SJSA1 (cell line): ENCODE measurements around the gene SIMC1. TPM values are rescaled to one million over a fixed set of nuclear protein-coding genes. Genes with fewer than 3 reads are reported as not detected.
"Not testable (repeated sequence)": the region's sequence is repeated elsewhere in the genome, so short reads cannot be mapped to it uniquely, and the experiment has no call there.

Experiments
- DNase-seq, 2 experiments: peaks; one replicate each; pipeline ENCODE4 v3.0.0-alpha.2; 2015 to 2020; ENCODE audit warnings: low spot score in 2 of 2, low read depth in 1 of 2
- H3K27ac ChIP-seq: fragments of 250-450 bp; sonication (Bioruptor Pico); 2 replicates; pipeline ENCODE4 v1.5.1; 2020; ENCODE audit warnings: mild to moderate bottlenecking, moderate library complexity
- H3K27me3 ChIP-seq: fragments of 250-450 bp; sonication (Bioruptor Pico); replicated peaks from 2 replicates; pipeline ENCODE4 v1.5.1; 2020; ENCODE audit warnings: mild to moderate bottlenecking, moderate library complexity
- H3K36me3 ChIP-seq: fragments of 250-450 bp; sonication (Bioruptor Pico); 2 replicates; pipeline ENCODE4 v1.5.1; 2020; ENCODE audit warnings: mild to moderate bottlenecking
- H3K4me1 ChIP-seq: fragments of 250-450 bp; sonication (Bioruptor Pico); replicated peaks from 2 replicates; pipeline ENCODE4 v1.6.1; 2021; ENCODE audit warnings: mild to moderate bottlenecking
- H3K4me3 ChIP-seq: fragments of 250-450 bp; sonication (Bioruptor Pico); 2 replicates; pipeline ENCODE4 v1.5.1; 2020; ENCODE audit warnings: mild to moderate bottlenecking
- H3K9me3 ChIP-seq: fragments of 250-450 bp; sonication (Bioruptor Pico); replicated peaks from 2 replicates; pipeline ENCODE4 v1.5.1; 2020; ENCODE audit warnings: mild to moderate bottlenecking
- total RNA-seq: library from RNA; depleted of rRNA; stranded (reverse); fragments of >200 nt; shearing (Covaris generic); gene quantifications from 2 replicates; pipeline ENCODE4 v1.2.3, GENCODE V29; 2014

Gene SIMC1
- total RNA-seq, 1 experiment from 2014 or later, result 5.2 TPM

DNA sequence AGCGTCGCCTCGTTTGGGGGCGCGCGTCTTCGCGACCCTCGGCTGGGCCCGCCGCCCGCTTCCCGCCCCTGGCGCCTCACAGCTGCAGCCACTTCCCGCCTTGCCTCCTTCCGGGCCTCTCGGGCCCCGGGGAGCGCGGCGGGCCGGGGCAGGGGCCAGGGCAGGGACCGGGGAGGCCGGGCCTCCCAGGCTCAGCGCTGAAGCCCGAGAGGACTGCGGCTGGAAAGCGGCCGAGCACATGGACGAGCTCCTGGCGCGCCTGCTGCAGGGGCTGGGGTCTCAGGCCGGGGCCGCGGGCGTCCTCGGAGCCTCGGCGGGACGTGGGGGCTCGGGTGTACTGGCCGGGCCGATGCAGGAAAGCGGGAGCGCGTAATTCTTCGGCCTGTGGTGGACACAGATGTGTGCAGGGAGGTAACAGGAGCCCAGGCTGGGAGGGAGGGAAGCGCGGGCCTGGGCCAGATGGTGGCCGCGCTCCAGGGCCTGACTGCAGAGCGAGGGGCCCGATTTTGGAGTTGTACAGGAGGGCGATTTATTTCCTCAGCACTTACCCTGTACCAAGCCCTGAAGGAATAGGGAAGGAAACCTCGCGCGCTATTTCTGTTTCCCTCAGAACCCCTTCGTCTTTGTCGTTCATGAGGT lies 540 bp downstream of the SIMC1 start:
- not testable (repeated sequence) for H3K4me3 ChIP-seq, H3K4me1 ChIP-seq, H3K27me3 ChIP-seq

DNA sequence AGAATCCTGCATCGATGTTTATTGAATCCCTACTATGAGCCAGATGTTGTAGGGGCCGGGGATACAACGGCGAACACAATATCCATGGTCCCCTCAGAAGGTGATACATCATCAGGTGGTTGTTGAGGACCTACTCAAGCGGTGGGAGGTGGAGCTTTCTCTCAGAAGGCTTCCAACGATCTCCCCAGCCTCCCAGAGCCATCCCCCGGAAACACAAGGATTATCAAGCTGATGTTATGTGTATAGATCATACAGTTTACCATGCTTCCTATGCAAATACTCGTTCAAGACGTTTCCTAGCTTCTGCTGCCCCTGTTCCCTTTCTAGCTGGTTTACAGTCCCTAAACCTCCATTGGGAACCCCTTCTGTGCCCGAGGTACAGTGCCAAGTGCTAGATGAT lies 1.1 kb downstream of the SIMC1 start:
- H3K27me3 ChIP-seq, DNase-seq, H3K9me3 ChIP-seq, H3K4me3 ChIP-seq, H3K36me3 ChIP-seq, H3K27ac ChIP-seq, H3K4me1 ChIP-seq: not testable (repeated sequence)

More for the DNA sequence above, 540 bp downstream of the SIMC1 start:
- DNase-seq, H3K9me3 ChIP-seq, H3K36me3 ChIP-seq, H3K27ac ChIP-seq: not testable (repeated sequence)

DNA sequence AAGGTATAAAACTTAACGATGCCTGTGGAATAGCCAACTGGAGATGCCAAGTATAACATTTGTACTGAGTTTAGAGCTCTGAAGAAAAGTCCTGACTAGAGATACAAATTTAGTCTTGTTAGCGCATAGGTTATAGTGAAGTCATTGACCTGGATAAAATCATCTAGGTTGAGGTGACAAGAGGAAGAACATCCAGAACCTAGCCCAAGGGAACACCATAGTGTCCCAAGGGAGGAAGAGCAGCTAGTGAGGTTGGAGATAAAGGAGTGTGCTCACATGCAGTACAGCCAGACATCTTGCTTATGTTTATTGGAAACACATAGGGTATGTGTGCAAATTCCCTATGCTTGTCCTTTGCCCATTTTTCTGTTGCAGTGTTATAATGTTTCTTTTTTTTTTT lies 6.1 kb downstream of the SIMC1 start:
- H3K4me1 ChIP-seq, H3K27me3 ChIP-seq, H3K36me3 ChIP-seq, H3K27ac ChIP-seq, DNase-seq, H3K9me3 ChIP-seq, H3K4me3 ChIP-seq: not testable (repeated sequence)

DNA sequence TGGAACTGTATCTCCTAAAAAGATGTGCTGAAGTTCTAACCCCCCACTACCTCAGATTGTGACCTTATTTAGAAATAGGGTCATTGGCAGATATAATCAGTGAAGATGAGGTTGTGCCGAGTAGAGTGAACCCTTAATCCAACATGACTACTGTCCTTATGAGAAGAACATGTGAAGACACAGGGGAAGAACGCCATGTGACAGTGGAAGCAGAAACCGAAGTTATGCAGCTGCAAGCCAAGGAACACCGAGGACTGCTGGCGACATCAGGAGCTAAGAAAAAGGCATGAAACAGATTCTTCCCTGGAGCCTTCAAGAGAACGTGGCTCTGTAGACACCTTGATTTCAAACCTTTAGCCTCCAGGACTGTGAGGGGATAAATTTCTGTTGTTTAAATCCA lies 6.8 kb downstream of the SIMC1 start:
- H3K27ac ChIP-seq, H3K4me3 ChIP-seq, H3K27me3 ChIP-seq, H3K4me1 ChIP-seq, DNase-seq, H3K9me3 ChIP-seq, H3K36me3 ChIP-seq: not testable (repeated sequence)

DNA sequence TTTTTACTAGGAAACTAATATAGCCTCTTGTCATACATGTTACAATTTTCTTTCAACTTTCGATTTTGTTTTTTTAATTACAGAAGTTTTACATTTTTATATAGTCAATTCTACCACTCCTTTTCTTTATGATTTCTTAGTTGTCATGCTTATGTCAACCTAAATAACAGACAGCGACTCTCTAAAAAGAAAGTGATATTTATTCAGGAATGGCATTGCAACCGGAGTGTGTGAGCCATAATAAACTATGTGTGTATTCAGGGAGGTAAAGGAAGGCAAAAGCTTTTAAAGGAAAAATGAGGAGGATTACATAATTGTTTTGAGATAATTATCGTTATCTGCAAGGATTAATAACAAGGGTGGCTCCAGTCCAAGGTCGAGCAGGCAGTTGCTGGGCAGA lies 7.3 kb downstream of the SIMC1 start:
- not testable (repeated sequence) for H3K27me3 ChIP-seq

DNA sequence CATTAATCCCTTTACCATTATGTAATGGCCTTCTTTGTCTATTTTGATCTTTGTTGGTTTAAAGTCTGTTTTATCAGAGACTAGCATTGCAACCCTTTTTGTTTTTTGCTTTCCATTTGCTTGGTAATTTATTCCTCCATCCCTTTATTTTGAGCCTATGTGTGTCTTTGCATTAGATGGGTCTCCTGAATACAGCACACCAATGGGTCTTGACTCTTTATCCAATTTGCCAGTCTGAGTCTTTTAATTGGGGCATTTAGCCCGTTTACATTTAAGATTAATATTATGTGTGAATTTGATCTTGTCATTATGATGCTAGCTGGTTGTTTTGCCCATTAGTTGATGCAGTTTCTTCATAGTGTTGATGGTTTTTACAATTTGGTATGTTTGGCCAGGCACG lies 12.5 kb downstream of the SIMC1 start:
- H3K27me3 ChIP-seq, H3K9me3 ChIP-seq, H3K4me3 ChIP-seq, H3K4me1 ChIP-seq, H3K36me3 ChIP-seq, H3K27ac ChIP-seq, DNase-seq: not testable (repeated sequence)

More for the DNA sequence above, 7.3 kb downstream of the SIMC1 start:
- not testable (repeated sequence) for H3K4me1 ChIP-seq, H3K36me3 ChIP-seq, H3K27ac ChIP-seq, H3K9me3 ChIP-seq, H3K4me3 ChIP-seq, DNase-seq

DNA sequence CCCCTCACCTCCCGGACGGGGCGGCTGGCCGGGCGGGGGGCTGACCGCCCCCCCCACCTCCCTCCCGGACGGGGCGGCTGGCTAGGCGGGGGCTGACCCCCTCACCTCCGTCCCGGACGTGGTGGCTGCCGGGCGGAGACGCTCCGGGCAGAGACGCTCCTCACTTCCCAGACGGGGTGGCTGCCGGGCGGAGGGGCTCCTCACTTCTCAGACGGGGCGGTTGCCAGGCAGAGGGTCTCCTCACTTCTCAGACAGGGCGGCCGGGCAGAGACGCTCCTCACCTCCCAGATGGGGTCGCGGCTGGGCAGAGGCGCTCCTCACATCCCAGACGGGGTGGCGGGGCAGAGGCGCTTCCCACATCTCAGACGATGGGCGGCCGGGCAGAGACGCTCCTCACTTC lies 13.9 kb downstream of the SIMC1 start:
- not testable (repeated sequence) for H3K9me3 ChIP-seq, H3K27ac ChIP-seq, H3K27me3 ChIP-seq, H3K4me3 ChIP-seq, H3K36me3 ChIP-seq, DNase-seq, H3K4me1 ChIP-seq

DNA sequence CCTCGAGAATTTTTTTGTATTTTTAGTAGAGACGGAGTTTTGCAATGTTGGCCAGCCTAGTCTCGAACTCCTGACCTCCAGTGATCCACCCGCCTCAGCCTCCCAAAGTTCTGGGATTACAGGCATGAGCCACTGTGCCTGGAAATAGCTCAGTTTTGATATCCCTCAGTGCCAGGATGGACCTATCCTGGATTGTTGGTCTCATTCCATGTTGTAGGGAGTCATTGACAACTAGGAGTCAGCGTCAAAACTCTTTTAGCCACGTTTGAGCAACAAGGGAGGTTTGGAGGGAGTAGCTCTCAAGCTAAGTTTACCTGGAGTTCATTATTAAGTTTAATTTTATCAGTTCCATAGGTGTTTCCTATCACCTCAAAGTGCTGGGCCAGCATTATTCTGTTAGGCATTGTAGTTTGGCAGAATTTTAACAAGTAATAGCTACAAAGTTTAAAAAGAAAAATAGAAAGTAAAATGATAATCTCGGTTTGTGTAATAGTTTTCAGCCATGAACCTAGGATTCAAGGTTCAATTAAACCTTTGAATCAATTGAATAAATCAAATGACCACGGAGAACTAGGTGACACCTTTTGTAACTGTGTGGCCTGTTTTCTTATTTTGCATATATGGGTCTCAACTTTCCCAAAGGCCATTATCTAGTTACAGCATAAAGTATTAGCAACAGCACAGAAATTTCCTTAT lies 15.3 kb downstream of the SIMC1 start:
- not testable (repeated sequence) for H3K4me3 ChIP-seq, H3K4me1 ChIP-seq, H3K27me3 ChIP-seq, H3K27ac ChIP-seq, H3K36me3 ChIP-seq, H3K9me3 ChIP-seq, DNase-seq

DNA sequence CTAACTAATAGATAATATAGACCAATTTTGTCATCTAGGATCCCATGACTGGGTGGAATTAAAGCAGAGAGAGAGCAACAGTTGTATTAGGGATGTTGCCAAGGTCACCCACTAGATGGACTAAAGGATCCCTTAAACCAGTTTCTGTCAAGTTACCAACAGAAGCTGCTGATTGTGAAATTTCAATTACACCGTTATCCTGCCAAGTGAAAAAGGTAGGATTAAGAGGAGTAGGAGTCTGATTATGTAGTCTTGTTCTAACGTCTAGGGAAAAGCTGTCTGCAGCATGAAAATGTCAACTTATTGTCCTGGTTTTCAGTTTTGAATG lies 15.8 kb downstream of the SIMC1 start:
- H3K27ac ChIP-seq, H3K4me3 ChIP-seq, H3K27me3 ChIP-seq, H3K4me1 ChIP-seq, DNase-seq, H3K36me3 ChIP-seq, H3K9me3 ChIP-seq: not testable (repeated sequence)

DNA sequence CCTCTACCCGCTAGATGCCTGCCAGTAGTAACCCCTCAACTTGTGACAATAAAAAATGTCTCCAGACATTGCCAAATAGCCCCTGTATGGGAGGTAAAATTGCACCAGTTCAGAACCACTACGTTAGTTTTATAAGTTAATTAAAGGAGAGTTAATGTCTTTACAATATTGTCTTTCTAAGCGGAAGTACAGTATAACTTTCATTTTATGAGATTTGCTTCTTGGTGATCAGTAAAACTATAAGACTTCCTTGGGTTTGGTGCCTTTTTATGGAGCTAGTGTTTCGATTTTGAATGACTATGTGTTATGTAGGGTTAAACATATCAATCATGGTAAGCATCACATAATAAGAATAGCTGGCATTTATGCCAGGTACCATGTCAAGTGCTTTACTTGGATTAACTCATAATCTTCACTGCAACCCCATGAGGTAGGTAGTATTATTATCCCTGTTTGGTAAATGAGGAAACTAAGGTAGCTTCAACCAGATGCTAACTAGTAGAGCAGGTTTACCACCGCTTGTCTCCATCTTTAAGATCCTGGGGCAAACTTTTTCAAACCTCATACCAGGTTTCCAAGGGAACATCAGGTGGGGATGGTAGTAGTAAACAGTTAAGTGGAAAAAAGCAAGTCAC lies 19.8 kb downstream of the SIMC1 start:
- H3K4me3 ChIP-seq, H3K4me1 ChIP-seq, H3K27ac ChIP-seq, H3K9me3 ChIP-seq, H3K27me3 ChIP-seq, H3K36me3 ChIP-seq, DNase-seq: not testable (repeated sequence)

DNA sequence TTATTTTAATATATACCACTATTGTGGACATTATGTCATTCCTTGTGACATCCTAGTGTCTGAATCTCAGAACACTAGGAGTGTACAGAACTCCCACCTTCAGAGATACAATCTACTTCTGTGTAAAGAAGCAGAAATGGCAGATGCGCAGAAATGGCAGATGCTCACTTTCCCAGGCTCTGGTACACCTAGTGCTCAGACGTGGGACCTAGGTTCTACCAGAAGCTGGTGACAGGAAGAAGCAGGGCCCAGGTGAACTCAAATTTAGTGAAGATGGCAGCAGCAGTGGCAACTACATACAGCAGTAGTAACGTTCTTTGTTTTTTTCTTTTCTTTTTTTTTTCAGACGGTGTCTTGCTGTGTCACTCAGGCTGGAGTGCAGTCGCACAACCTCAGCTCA lies 22.5 kb downstream of the SIMC1 start:
- not testable (repeated sequence) for DNase-seq, H3K4me1 ChIP-seq, H3K27ac ChIP-seq, H3K9me3 ChIP-seq, H3K27me3 ChIP-seq, H3K4me3 ChIP-seq, H3K36me3 ChIP-seq

DNA sequence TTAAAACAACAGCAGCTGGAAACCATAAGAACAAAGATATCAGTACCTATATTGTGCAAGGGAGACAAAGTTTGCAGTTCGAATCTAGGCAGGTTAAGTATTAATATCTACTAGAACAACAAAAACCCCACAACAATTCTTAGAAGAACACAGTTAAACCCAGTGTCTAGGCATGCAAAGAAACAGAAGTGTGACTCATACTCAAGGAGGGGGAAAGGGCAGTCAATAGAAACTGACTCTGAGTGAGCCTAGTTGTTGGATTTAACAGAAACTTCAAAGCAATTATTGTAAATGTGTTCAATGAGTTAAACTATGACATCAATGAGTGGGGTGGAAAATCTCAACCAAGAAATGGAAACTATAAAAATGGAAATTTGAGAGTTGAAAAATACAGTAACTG lies 28.2 kb downstream of the SIMC1 start:
- not testable (repeated sequence) for H3K4me3 ChIP-seq, H3K36me3 ChIP-seq, H3K4me1 ChIP-seq, H3K9me3 ChIP-seq, H3K27ac ChIP-seq, H3K27me3 ChIP-seq, DNase-seq

DNA sequence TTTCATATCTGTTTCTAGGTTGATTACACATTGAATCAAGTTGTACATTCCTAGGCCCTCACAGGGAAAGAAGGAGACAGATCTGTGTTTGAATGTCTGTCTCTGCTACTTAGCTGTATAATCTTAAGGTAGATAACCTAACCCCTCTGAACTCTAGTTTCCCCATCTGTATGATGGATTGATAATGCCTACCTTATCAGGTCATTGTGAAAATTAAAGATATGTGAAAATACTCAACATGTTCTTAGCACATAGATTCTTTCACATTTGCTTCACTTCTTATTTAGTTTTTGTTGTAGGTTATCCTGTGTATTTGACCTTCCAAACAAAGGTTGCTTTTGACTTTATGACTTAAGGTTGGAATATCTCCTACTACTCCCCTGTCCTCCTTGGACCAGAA lies 50.8 kb downstream of the SIMC1 start:
- not testable (repeated sequence) for H3K27me3 ChIP-seq, DNase-seq, H3K36me3 ChIP-seq, H3K4me1 ChIP-seq, H3K4me3 ChIP-seq, H3K27ac ChIP-seq, H3K9me3 ChIP-seq

DNA sequence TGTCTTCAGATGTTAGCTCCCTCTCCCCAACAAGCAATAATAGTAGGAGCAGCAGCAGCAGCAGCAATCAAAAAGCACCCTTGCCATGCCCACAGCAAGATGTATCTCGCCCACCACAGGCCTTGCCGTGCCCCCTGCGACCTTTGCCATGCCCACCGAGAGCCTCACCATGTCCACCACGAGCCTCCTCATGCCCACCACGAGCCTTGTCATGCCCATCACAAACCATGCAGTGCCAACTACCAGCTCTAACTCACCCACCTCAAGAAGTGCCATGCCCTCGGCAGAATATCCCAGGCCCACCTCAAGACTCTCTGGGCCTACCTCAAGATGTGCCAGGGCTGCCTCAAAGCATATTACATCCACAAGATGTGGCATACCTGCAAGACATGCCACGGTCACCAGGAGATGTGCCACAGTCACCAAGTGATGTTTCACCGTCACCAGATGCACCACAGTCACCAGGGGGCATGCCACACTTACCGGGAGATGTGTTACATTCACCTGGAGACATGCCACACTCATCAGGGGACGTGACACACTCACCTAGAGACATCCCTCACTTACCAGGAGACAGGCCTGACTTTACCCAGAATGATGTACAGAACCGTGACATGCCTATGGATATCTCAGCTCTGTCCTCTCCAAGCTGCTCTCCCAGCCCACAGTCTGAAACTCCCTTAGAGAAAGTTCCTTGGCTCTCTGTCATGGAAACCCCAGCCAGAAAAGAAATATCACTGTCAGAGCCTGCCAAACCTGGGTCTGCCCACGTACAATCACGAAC lies 52.0 kb downstream of the SIMC1 start:
- not testable (repeated sequence) for H3K27ac ChIP-seq, DNase-seq, H3K9me3 ChIP-seq, H3K36me3 ChIP-seq, H3K4me3 ChIP-seq, H3K4me1 ChIP-seq, H3K27me3 ChIP-seq
